HCT116 (cell line): ENCODE measurements around the gene OPCML. TPM values are rescaled to one million over a fixed set of nuclear protein-coding genes. Genes with fewer than 3 reads are reported as not detected.

Experiments
- ATAC-seq: fragments of 200-7000 bp; cut with Tn5 transposase; 2 replicates; pipeline ENCODE4 v1.9.1; 2020; ENCODE audit warnings: mild to moderate bottlenecking, moderate library complexity
- BruUV-seq: library from RNA; stranded (reverse); fragments of 400-500 nt; replicated peaks from 2 replicates; lab custom pipeline; 2021; lab: Mats Ljungman, UMichigan
- CTCF ChIA-PET: fragments of 300-600 bp; sonication (Branson Sonifier 250); formaldehyde crosslinking; loops from one replicate; lab custom pipeline; 2021; ENCODE audit warnings: antibody characterized with exemption; lab: Charles Lee
- POLR2A ChIA-PET: fragments of 300-600, 350-600 bp; sonication (Branson Sonifier 250); formaldehyde crosslinking; loops from one replicate; lab custom pipeline; 2021; ENCODE audit warnings: antibody characterized with exemption; lab: Charles Lee
- RAD21 ChIA-PET, 2 experiments: fragments of 300-600 bp; sonication (Branson Sonifier 250); formaldehyde crosslinking; loops; one replicate each; lab custom pipeline; 2023; ENCODE audit warnings: low total read pairs in 2 of 2; ENCODE audit not compliant: uncharacterized antibody in 2 of 2, unreplicated experiment in 2 of 2, low non-redundant PET in 1 of 2; lab: Charles Lee
- DNase-seq: peaks from one replicate; pipeline ENCODE4 v3.0.0-alpha.2; 2010; ENCODE audit warnings: low read depth, low spot score
- H2AFZ ChIP-seq: fragments of 200-600 bp; shearing (Covaris generic), sonication (generic); 2 replicates; pipeline ENCODE4 v1.6.1; 2017; ENCODE audit warnings: low read depth, mixed run types, mixed read lengths, antibody characterized with exemption, low read length; ENCODE audit not compliant: poor library complexity, severe bottlenecking
- H3K27ac ChIP-seq: 2 replicates; pipeline ENCODE4 v1.5.1; 2012; ENCODE audit warnings: low read depth, low read length
- H3K27me3 ChIP-seq: fragments of 200-600 bp; sonication (generic); 2 replicates; pipeline ENCODE4 v1.6.1; 2016; ENCODE audit warnings: mixed run types, low read length, mixed read lengths; ENCODE audit not compliant: insufficient read depth
- H3K36me3 ChIP-seq, 2 experiments: fragments of 200-500 bp in 1 of 2; fragments of 200-600 bp in 1 of 2; sonication (Bioruptor generic) in 1 of 2; sonication (generic) in 1 of 2; 2 replicates each; pipeline versions ENCODE4 v1.5.1 to v1.6.1; 2014 to 2016; ENCODE audit warnings: low read length in 2 of 2, inconsistent platforms in 1 of 2, mixed read lengths in 1 of 2, mixed run types in 1 of 2; ENCODE audit not compliant: insufficient read depth in 2 of 2, control insufficient read depth in 1 of 2
- H3K4me1 ChIP-seq, 2 experiments: fragments of 200-600 bp in 1 of 2; sonication (generic) in 1 of 2; 2 replicates each; pipeline versions ENCODE4 v1.5.1 to v1.6.1; 2012 to 2017; ENCODE audit warnings: low read length in 2 of 2, inconsistent platforms in 1 of 2, mild to moderate bottlenecking in 1 of 2, mixed read lengths in 1 of 2, mixed run types in 1 of 2, moderate library complexity in 1 of 2; ENCODE audit not compliant: insufficient read depth in 2 of 2, control insufficient read depth in 1 of 2
- H3K4me2 ChIP-seq: fragments of 200-600 bp; sonication (generic); 2 replicates; pipeline ENCODE4 v1.6.1; 2017; ENCODE audit warnings: mixed run types, low read length, mixed read lengths
- H3K4me3 ChIP-seq, 2 experiments: fragments of 200-600 bp in 1 of 2; sonication (generic) in 1 of 2; replicated peaks in 1 of 2; 2 replicates each; pipeline ENCODE4 v1.5.1; 2011 to 2016; ENCODE audit warnings: low read length in 2 of 2, control low read depth in 1 of 2, low read depth in 1 of 2, mild to moderate bottlenecking in 1 of 2, mixed read lengths in 1 of 2, mixed run types in 1 of 2
- H3K79me2 ChIP-seq: fragments of 200-600 bp; sonication (generic); 2 replicates; pipeline ENCODE4 v1.6.1; 2017; ENCODE audit warnings: mild to moderate bottlenecking, mixed run types, low read length, moderate library complexity, mixed read lengths; ENCODE audit not compliant: insufficient read depth
- H3K9ac ChIP-seq: fragments of 200-600 bp; sonication (generic); 2 replicates; pipeline ENCODE4 v1.6.1; 2016; ENCODE audit warnings: low read length, mixed read lengths
- H3K9me2 ChIP-seq: fragments of 200-600 bp; sonication (generic), shearing (Covaris generic); 2 replicates; pipeline ENCODE4 v1.6.1; 2017; ENCODE audit warnings: mixed run types, mild to moderate bottlenecking, moderate library complexity; ENCODE audit not compliant: insufficient read depth
- H3K9me3 ChIP-seq, 2 experiments: fragments of 200-500 bp in 1 of 2; fragments of 200-600 bp in 1 of 2; sonication (Bioruptor generic) in 1 of 2; sonication (generic) in 1 of 2; 2 replicates each; pipeline ENCODE4 v1.6.1; 2014 to 2017; ENCODE audit warnings: low read length in 2 of 2, mixed read lengths in 2 of 2, inconsistent platforms in 1 of 2, low read depth in 1 of 2, mild to moderate bottlenecking in 1 of 2, mixed run types in 1 of 2, moderate library complexity in 1 of 2; ENCODE audit not compliant: control insufficient read depth in 1 of 2, insufficient read depth in 1 of 2
- H4K20me1 ChIP-seq: fragments of 200-600 bp; sonication (generic), shearing (Covaris generic); 2 replicates; pipeline ENCODE4 v1.6.1; 2017; ENCODE audit warnings: mixed run types, mild to moderate bottlenecking, moderate library complexity; ENCODE audit not compliant: insufficient read depth
- CBX3 ChIP-seq: IDR thresholded peaks from 2 replicates; pipeline ENCODE4 v1.6.1; 2012; ENCODE audit warnings: low read depth
- CEBPB ChIP-seq: IDR thresholded peaks from 2 replicates; pipeline ENCODE4 v1.6.1; 2012; ENCODE audit warnings: low read depth
- EGR1 ChIP-seq: IDR thresholded peaks from 2 replicates; pipeline ENCODE4 v1.6.1; 2012; ENCODE audit warnings: low read depth
- EZH2 ChIP-seq: fragments of 200-600 bp; sonication (generic); IDR thresholded peaks from 2 replicates; pipeline ENCODE4 v1.6.1; 2017; ENCODE audit warnings: antibody characterized with exemption, mixed run types
- POLR2AphosphoS5 ChIP-seq: IDR thresholded peaks from 2 replicates; pipeline ENCODE4 v1.6.1; 2011; ENCODE audit warnings: mild to moderate bottlenecking, low read depth, low read length, moderate library complexity
- RAD21 ChIP-seq: IDR thresholded peaks from 2 replicates; pipeline ENCODE4 v1.6.1; 2012; ENCODE audit warnings: low read depth, mild to moderate bottlenecking
- REST ChIP-seq: IDR thresholded peaks from 2 replicates; pipeline ENCODE4 v1.6.1; 2012; ENCODE audit warnings: low read depth
- SIN3A ChIP-seq: IDR thresholded peaks from 2 replicates; pipeline ENCODE4 v1.6.1; 2012; ENCODE audit warnings: low read depth
- ZFX ChIP-seq: fragments of 450-650 bp; IDR thresholded peaks from 2 replicates; pipeline ENCODE4 v1.6.1; 2017
- intact Hi-C: fragments of 100-400 bp; cut with micrococcal nuclease; formaldehyde crosslinking; loops from 2 replicates; pipeline ENCODE4 v1.10.0; 2022
- total RNA-seq: library from RNA; stranded (reverse); gene quantifications from one replicate; pipeline ENCODE4 v1.2.1, GENCODE V29; 2021; ENCODE audit not compliant: unreplicated experiment

OPCML gene
- total RNA-seq, 1 experiment from 2014 or later = not detected

DNA sequence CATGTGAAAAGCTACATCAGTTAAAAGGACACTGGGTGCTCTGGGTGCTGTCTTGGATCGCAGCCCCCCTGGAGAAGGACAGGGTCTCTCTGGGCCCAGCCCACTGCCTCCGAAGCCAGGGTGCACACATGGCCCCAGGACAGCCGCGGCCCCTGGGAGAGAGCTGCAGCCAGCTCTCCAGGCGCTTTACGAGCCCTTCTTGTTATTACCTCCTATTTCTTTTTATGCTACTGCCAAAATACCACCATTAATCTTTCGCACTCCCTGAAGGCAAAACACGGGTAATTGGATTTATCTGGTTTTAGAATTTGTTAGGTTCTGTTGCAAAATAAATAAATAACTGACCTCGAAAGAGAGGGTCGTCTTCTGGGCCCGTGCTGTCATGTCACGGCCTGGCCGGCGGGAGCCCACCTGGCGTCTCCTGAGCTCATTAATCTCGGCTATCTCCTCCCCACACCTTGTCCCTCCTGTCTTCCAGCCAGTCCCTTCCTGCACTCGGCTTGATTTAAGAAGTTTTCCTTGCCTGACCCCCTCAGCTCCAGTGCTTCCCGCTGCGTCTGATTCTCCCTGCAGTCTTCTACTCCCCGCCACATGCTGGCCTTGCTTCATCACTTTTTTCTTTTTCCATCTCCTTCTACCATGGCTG is 611.7 kb downstream of the OPCML start:
- POLR2A ChIA-PET = no interaction called here
- no peak for ATAC-seq

DNA sequence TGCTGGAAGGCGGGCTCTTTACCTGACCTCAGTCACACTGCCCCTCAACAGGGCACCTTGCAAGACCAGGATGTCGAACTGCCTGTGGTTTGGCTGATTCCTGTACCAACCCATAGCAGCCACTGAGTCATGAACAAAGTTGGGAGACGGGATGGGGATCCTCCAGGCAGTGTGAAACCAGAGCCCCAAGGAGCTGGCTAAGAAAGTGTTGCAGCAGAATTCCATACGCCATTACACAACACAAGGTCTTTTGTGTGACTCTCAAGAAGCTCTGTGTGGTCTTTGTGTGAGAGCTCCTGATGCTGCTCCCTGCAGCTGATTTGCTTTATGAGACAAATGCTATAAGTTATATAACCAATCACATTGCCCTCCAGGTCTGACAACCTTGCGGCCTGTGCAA is 617.7 kb downstream of the OPCML start:
- H3K9me3 ChIP-seq = peaks cover 15 to 19% of the 10 kb centered on the region in 2 experiments; a peak in 2 of 4 replicates
- TF ChIP-seq CEBPB = no peak
- TF ChIP-seq EGR1 = no peak
- TF ChIP-seq SIN3A = no peak
- TF ChIP-seq CBX3 = no peak
- TF ChIP-seq POLR2AphosphoS5 = no peak
- no peak for TF ChIP-seq EZH2
- no peak for TF ChIP-seq ZFX
- no peak for TF ChIP-seq REST
- no peak overlapping the region for H3K9ac ChIP-seq
- CTCF ChIA-PET = no interaction called here
- H3K9me2 ChIP-seq = no peaks in the 10 kb centered on the region
- RAD21 ChIA-PET = no interaction called here
- H2AFZ ChIP-seq = no peak overlapping the region
- no peaks in the 10 kb centered on the region for H3K27me3 ChIP-seq
- POLR2A ChIA-PET = no interaction called here
- no TSS peak for BruUV-seq
- ATAC-seq (no peak), DNase-seq (no peak)
- no peaks in the 10 kb centered on the region for H4K20me1 ChIP-seq
- no peak overlapping the region for H3K4me2 ChIP-seq
- H3K79me2 ChIP-seq = no peaks in the 10 kb centered on the region
- no peak overlapping the region for H3K4me3 ChIP-seq
- H3K27ac ChIP-seq = no peak overlapping the region
- H3K36me3 ChIP-seq = no peaks in the 10 kb centered on the region
- H3K4me1 ChIP-seq = no peaks in the 10 kb centered on the region
- intact Hi-C loops = no loop called here

More for the DNA sequence above, 611.7 kb downstream of the OPCML start:
- no peaks in the 10 kb centered on the region for H3K9me2 ChIP-seq
- H3K27ac ChIP-seq = no peak overlapping the region
- no peaks in the 10 kb centered on the region for H3K36me3 ChIP-seq
- no peak for TF ChIP-seq RAD21
- DNase-seq = no peak
- H3K79me2 ChIP-seq = no peaks in the 10 kb centered on the region
- CTCF ChIA-PET = no interaction called here
- H3K4me2 ChIP-seq = no peak overlapping the region
- H3K4me3 ChIP-seq = no peak overlapping the region
- RAD21 ChIA-PET = no interaction called here
- H3K4me1 ChIP-seq = no peaks in the 10 kb centered on the region
- H3K9me3 ChIP-seq = peaks cover 13 to 14% of the 10 kb centered on the region in 2 experiments; a peak in 2 of 4 replicates
- H2AFZ ChIP-seq = no peak overlapping the region
- intact Hi-C loops = no loop called here
- H3K27me3 ChIP-seq = no peaks in the 10 kb centered on the region
- no TSS peak for BruUV-seq
- no peak overlapping the region for H3K9ac ChIP-seq
- no peaks in the 10 kb centered on the region for H4K20me1 ChIP-seq
